ENCODE results near the gene SLC13A5. TPM values are rescaled to one million over a fixed set of nuclear protein-coding genes. Genes with fewer than 3 reads are reported as not detected.

SLC13A5 gene
- total RNA-seq, 1 donor from 2014 or later = not detected

GRCh38 chr17:6756425-6757031 lies 43.4 kb upstream of the SLC13A5 start:
- Histone ChIP-seq H3K36me3 (no peaks in the 10 kb centered on the region), H3K27ac (no peak overlapping the region), H3K4me2 (no peak overlapping the region), H3K27me3 (no peaks in the 10 kb centered on the region), H4K20me1 (ENCODE audit: low read depth) (no peaks in the 10 kb centered on the region), H3K79me2 (ENCODE audit: low read depth) (no peaks in the 10 kb centered on the region), H3K9ac (no peak overlapping the region), H3K9me3 (ENCODE audit: low read depth) (no peaks in the 10 kb centered on the region), H2AFZ (replicated peaks) (peak overlapping the region; percentile 17), H3K4me1 (peaks cover 20% of the 10 kb centered on the region), H3F3A (ENCODE audit: low read depth) (peaks cover 8% of the 10 kb centered on the region), H3K4me3 (no peak overlapping the region)
- Mint-ChIP-seq H3K27me3 (ENCODE audit: insufficient read depth, low read depth) (peaks cover 11% of the 10 kb centered on the region), H3K4me1 (peaks cover 29% of the 10 kb centered on the region), H3K27ac (no peak overlapping the region), H3K4me3 (no peak overlapping the region), H3K36me3 (no peaks in the 10 kb centered on the region), H3K9me3 (no peaks in the 10 kb centered on the region)
- TF ChIP-seq EZH2 (IDR thresholded peaks at IDR 0.05) (no peak), CTCF (IDR thresholded peaks at IDR 0.05) (no peak), EZH2phosphoT487 (IDR thresholded peaks at IDR 0.05) (no peak)
- no peak for DNase-seq (ENCODE audit: low spot score)

- peak within 1 kb of the TSS; percentile 55 for H3K27ac Mint-ChIP-seq
- peaks cover 27% of the 10 kb centered on the region for H3K4me1 Mint-ChIP-seq
- Histone ChIP-seq H3K79me2 (ENCODE audit: low read depth) (no peaks in the 10 kb centered on the region), H3K4me3 (no peak within 1 kb of the TSS), H3K27me3 (no peaks in the 10 kb centered on the region), H3F3A (ENCODE audit: low read depth) (peaks cover 8% of the 10 kb centered on the region), H3K4me1 (peaks cover 20% of the 10 kb centered on the region), H2AFZ (replicated peaks) (peak within 1 kb of the TSS; percentile 17), H3K9ac (no peak within 1 kb of the TSS), H3K9me3 (ENCODE audit: low read depth) (no peaks in the 10 kb centered on the region), H4K20me1 (ENCODE audit: low read depth) (no peaks in the 10 kb centered on the region), H3K27ac (no peak within 1 kb of the TSS), H3K36me3 (no peaks in the 10 kb centered on the region), H3K4me2 (no peak within 1 kb of the TSS)
- H3K9me3 Mint-ChIP-seq = no peaks in the 10 kb centered on the region
- H3K36me3 Mint-ChIP-seq = no peaks in the 10 kb centered on the region
- no peak within 1 kb of the TSS for H3K4me3 Mint-ChIP-seq
- peaks cover 11% of the 10 kb centered on the region for H3K27me3 Mint-ChIP-seq (ENCODE audit: insufficient read depth, low read depth)
- TF ChIP-seq CTCF (IDR thresholded peaks at IDR 0.05) (no peak), EZH2 (IDR thresholded peaks at IDR 0.05) (no peak), EZH2phosphoT487 (IDR thresholded peaks at IDR 0.05) (no peak)
- DNase-seq (ENCODE audit: low spot score) = no peak
Measured at GRCh38 chr17:6755731-6756184, 42.6 kb upstream of the SLC13A5 start, which contains the start of gene XAF1. Gene XAF1, plus strand, starts transcription at chr17:6756046. Its CDS starts 33 bp downstream, at chr17:6756079.

- H3K4me1 ChIP-seq = peaks cover 20% of the 10 kb centered on the region
- H3K36me3 ChIP-seq = no peaks in the 10 kb centered on the region
- Mint-ChIP-seq H3K4me3 (no peak overlapping the region), H3K27me3 (ENCODE audit: insufficient read depth, low read depth) (peaks cover 9% of the 10 kb centered on the region), H3K27ac (peak overlapping the region; percentile 55), H3K4me1 (peaks cover 27% of the 10 kb centered on the region), H3K36me3 (no peaks in the 10 kb centered on the region), H3K9me3 (no peaks in the 10 kb centered on the region)
- TF ChIP-seq CTCF (IDR thresholded peaks at IDR 0.05) (no peak), EZH2phosphoT487 (IDR thresholded peaks at IDR 0.05) (no peak), EZH2 (IDR thresholded peaks at IDR 0.05) (no peak)
- H3K9ac ChIP-seq = no peak overlapping the region
- H2AFZ ChIP-seq (replicated peaks) = peak overlapping the region; percentile 17
- peaks cover 8% of the 10 kb centered on the region for H3F3A ChIP-seq (ENCODE audit: low read depth)
- no peaks in the 10 kb centered on the region for H3K27me3 ChIP-seq
- no peak overlapping the region for H3K4me3 ChIP-seq
- H3K27ac ChIP-seq = no peak overlapping the region
- no peaks in the 10 kb centered on the region for H4K20me1 ChIP-seq (ENCODE audit: low read depth)
- H3K9me3 ChIP-seq (ENCODE audit: low read depth) = no peaks in the 10 kb centered on the region
- H3K79me2 ChIP-seq (ENCODE audit: low read depth) = no peaks in the 10 kb centered on the region
- peak; percentile 18 for DNase-seq (ENCODE audit: low spot score)
- H3K4me2 ChIP-seq = no peak overlapping the region
Measured at GRCh38 chr17:6755281-6755680, 42.1 kb upstream of the SLC13A5 start.
